ENCODE results near the gene MED12L. TPM values are rescaled to one million over a fixed set of nuclear protein-coding genes. Genes with fewer than 3 reads are reported as not detected.

The MED12L gene
- total and polyA plus RNA-seq, 10 of the 15 experiments (the other 5 are each of a cell fraction or from before 2014, with no cell fraction given), result 0.01 to 0.06 (median 0.03) TPM; not detected in 2

DNA sequence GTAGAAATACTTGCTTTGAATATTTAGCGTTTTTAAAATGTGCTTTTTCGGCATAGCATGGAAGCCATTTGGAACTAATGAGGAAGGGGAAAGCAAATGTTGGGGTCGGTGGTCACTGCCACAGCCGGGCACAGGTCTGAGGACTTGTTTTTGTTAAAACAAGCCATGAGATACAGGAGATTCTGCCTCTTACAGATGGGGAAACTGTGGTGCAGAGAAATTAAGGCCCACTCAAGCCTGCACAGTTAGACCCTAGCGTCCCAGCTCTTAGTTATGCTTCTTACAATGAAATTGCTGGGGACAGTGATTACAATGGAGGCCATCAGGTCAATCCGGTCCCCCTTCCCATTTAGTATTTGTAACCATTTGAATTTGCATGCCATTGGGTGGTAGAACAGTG is 120.0 kb downstream of the MED12L start:
- ChIA-PET RAD21 (ENCODE audit: unreplicated experiment) (no interaction called here), SMC1A (ENCODE audit: uncharacterized antibody, unreplicated experiment) (interaction anchor here (1.2 kb wide), 1 partner anchor 34 kb away, joined by 3 read pairs; no protein-coding TSS in a partner anchor), CTCF (interaction anchor here (0.7 to 1.4 kb wide), 2 partner anchors 36 to 37 kb away, joined by 3 read pairs; no protein-coding TSS in a partner anchor), POLR2A (no interaction called here)
- FAIRE-seq, result no peak
- Histone ChIP-seq H3K27ac (ENCODE audit: control insufficient read depth, insufficient read depth) (no peak overlapping the region), H3K9ac (ENCODE audit: control insufficient read depth, insufficient read depth, low read length) (no peak overlapping the region), H4K20me1 (ENCODE audit: control insufficient read depth, insufficient read depth) (no peaks in the 10 kb centered on the region), H3K4me3 (no peak overlapping the region), H3K79me2 (ENCODE audit: control insufficient read depth, insufficient read depth, low read length) (no peaks in the 10 kb centered on the region), H3K4me2 (ENCODE audit: control insufficient read depth, insufficient read depth) (no peak overlapping the region), H3K27me3 (replicated peaks in 1 of 2; ENCODE audit: control insufficient read depth in 2 of 2, insufficient read depth in 2 of 2, low read length in 1 of 2) (no peaks in the 10 kb centered on the region), H3K36me3 (ENCODE audit: control insufficient read depth in 2 of 2, insufficient read depth in 2 of 2, low read length in 1 of 2) (no peaks in the 10 kb centered on the region), H3K9me3 (replicated peaks; ENCODE audit: control insufficient read depth, insufficient read depth, low read length) (no peaks in the 10 kb centered on the region), H2AFZ (ENCODE audit: control insufficient read depth, low read depth, low read length) (no peak overlapping the region), H3K4me1 (ENCODE audit: control insufficient read depth, insufficient read depth, low read length) (no peaks in the 10 kb centered on the region; the same call in 1 of the 2 replicates)
- in situ Hi-C loops (cut with MboI), result no loop called here
- no peak for DNase-seq (ENCODE audit: low read depth, low spot score)
- BruUV-seq (replicated peaks), result no TSS peak
- 56% methylated on average over 6 of the region's 6 CpGs for WGBS (ENCODE audit: insufficient coverage, insufficient replicate concordance, low lambda C conversion rate, missing lambda C conversion rate)
- TF ChIP-seq SUZ12 (IDR thresholded peaks at IDR 0.05; ENCODE audit: unreplicated experiment) (no peak), EP300 (IDR thresholded peaks at IDR 0.05; ENCODE audit: borderline replicate concordance in 1 of 2, control insufficient read depth in 1 of 2, low read depth in 2 of 2, low read length in 2 of 2) (no peak), CEBPB (IDR thresholded peaks at IDR 0.05; ENCODE audit: borderline replicate concordance in 1 of 2, low read depth in 2 of 2, low read length in 2 of 2) (no peak), CHD4 (IDR thresholded peaks at IDR 0.05) (no peak), ZBED1 (IDR thresholded peaks at IDR 0.05; ENCODE audit: borderline replicate concordance) (no peak)
- intact Hi-C loops (cut with micrococcal nuclease; ENCODE audit: unreplicated experiment), result no loop called here
- no peak for ATAC-seq

DNA sequence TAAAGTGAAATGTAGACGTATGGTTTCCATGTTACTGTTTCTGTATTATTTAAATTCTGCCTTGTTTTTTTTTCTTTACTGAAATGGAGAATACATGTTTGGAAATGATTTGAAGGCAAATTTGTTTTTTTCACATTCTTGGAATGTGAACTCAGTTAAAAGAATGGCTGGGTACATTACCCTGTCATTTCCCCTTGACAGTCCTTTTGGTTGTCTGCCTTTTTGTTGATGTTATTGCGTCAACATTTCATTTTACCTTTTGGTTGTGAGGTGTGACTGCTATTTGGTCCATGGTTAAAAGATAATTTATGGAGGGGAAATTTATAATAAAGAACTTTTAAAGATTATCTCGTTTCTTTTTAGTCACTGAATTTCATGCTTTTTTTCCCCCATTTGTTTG is 120.7 kb downstream of the MED12L start:
- no peaks in the 10 kb centered on the region; the same call in 1 of the 2 replicates for H3K4me1 ChIP-seq (ENCODE audit: control insufficient read depth, insufficient read depth, low read length)
- SMC1A ChIA-PET (ENCODE audit: uncharacterized antibody, unreplicated experiment), result interaction anchor here (0.7 to 1.2 kb wide), 3 partner anchors 31 to 937 kb away, joined by 3 to 4 read pairs (median 3); no protein-coding TSS in a partner anchor
- RAD21 ChIA-PET (ENCODE audit: unreplicated experiment), result interaction anchor here (0.6 kb wide), 1 partner anchor 86 kb away, joined by 3 read pairs; no protein-coding TSS in a partner anchor
- in situ Hi-C loops (cut with MboI), result no loop called here
- no peak for ATAC-seq
- no peaks in the 10 kb centered on the region for H3K9me3 ChIP-seq (replicated peaks; ENCODE audit: control insufficient read depth, insufficient read depth, low read length)
- no peak overlapping the region for H3K4me2 ChIP-seq (ENCODE audit: control insufficient read depth, insufficient read depth)
- intact Hi-C loops (cut with micrococcal nuclease; ENCODE audit: unreplicated experiment), result no loop called here
- H2AFZ ChIP-seq (ENCODE audit: control insufficient read depth, low read depth, low read length), result no peak overlapping the region
- no peak overlapping the region for H3K9ac ChIP-seq (ENCODE audit: control insufficient read depth, insufficient read depth, low read length)
- no TSS peak for BruUV-seq (replicated peaks)
- H3K4me3 ChIP-seq, result no peak overlapping the region
- 48% methylated on average over 3 of the region's 3 CpGs for WGBS (ENCODE audit: insufficient coverage, insufficient replicate concordance, low lambda C conversion rate, missing lambda C conversion rate)
- FAIRE-seq, result no peak
- CTCF ChIA-PET, result interaction anchor here (1.4 kb wide), 1 partner anchor 38 kb away, joined by 3 read pairs; no protein-coding TSS in a partner anchor
- H3K79me2 ChIP-seq (ENCODE audit: control insufficient read depth, insufficient read depth, low read length), result no peaks in the 10 kb centered on the region
- H3K27ac ChIP-seq (ENCODE audit: control insufficient read depth, insufficient read depth), result no peak overlapping the region
- POLR2A ChIA-PET, result no interaction called here
- no peaks in the 10 kb centered on the region for H4K20me1 ChIP-seq (ENCODE audit: control insufficient read depth, insufficient read depth)
- no peaks in the 10 kb centered on the region for H3K36me3 ChIP-seq (ENCODE audit: control insufficient read depth in 2 of 2, insufficient read depth in 2 of 2, low read length in 1 of 2)
- TF ChIP-seq, protein P1, sequence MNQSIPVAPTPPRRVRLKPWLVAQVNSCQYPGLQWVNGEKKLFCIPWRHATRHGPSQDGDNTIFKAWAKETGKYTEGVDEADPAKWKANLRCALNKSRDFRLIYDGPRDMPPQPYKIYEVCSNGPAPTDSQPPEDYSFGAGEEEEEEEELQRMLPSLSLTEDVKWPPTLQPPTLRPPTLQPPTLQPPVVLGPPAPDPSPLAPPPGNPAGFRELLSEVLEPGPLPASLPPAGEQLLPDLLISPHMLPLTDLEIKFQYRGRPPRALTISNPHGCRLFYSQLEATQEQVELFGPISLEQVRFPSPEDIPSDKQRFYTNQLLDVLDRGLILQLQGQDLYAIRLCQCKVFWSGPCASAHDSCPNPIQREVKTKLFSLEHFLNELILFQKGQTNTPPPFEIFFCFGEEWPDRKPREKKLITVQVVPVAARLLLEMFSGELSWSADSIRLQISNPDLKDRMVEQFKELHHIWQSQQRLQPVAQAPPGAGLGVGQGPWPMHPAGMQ (IDR thresholded peaks at IDR 0.05; ENCODE audit: borderline replicate concordance), result no peak
- no peak for DNase-seq (ENCODE audit: low read depth, low spot score)
- H3K27me3 ChIP-seq (replicated peaks in 1 of 2; ENCODE audit: control insufficient read depth in 2 of 2, insufficient read depth in 2 of 2, low read length in 1 of 2), result no peaks in the 10 kb centered on the region

Data from GM12878 (cell line).